HG02798 (cell line): ENCODE measurements around the gene THRB.
"Not testable (repeated sequence)": the region's sequence is repeated elsewhere in the genome, so short reads cannot be mapped to it uniquely, and the experiment has no call there.

Experiments used
- ATAC-seq: cut with Tn5 transposase; IDR thresholded peaks from one replicate; pipeline ENCODE4 v1.9.1; 2021; ENCODE audit warnings: mild to moderate bottlenecking; ENCODE audit not compliant: unreplicated experiment, poor library complexity

The THRB gene

GRCh38 chr3:24413662-24414061 lies 81.0 kb downstream of the THRB start:
- not testable (repeated sequence) for ATAC-seq

- ATAC-seq: no peak
Observed at GRCh38 chr3:24410860-24411259, 83.8 kb downstream of the THRB start.

- no peak for ATAC-seq
Observed at GRCh38 chr3:24407980-24408680, 86.5 kb downstream of the THRB start.

GRCh38 chr3:24406900-24407299 lies 87.8 kb downstream of the THRB start:
- no peak for ATAC-seq

GRCh38 chr3:24405057-24405456 lies 89.6 kb downstream of the THRB start:
- no peak for ATAC-seq

- ATAC-seq: no peak
Observed at GRCh38 chr3:24401811-24402185, 92.9 kb downstream of the THRB start.

- ATAC-seq: no peak
Observed at GRCh38 chr3:24401090-24401810, 93.4 kb downstream of the THRB start.

- no peak for ATAC-seq
Observed at GRCh38 chr3:24400450-24400849, 94.2 kb downstream of the THRB start.

- ATAC-seq: no peak
Observed at GRCh38 chr3:24400015-24400414, 94.6 kb downstream of the THRB start.

- ATAC-seq: no peak
Observed at GRCh38 chr3:24399614-24400013, 95.0 kb downstream of the THRB start.

GRCh38 chr3:24398712-24399111 lies 95.9 kb downstream of the THRB start:
- ATAC-seq: not testable (repeated sequence)

- no peak for ATAC-seq
Observed at GRCh38 chr3:24396338-24396737, 98.3 kb downstream of the THRB start.

GRCh38 chr3:24394754-24395153 lies 99.9 kb downstream of the THRB start:
- no peak for ATAC-seq

GRCh38 chr3:24393316-24393715 lies 101.3 kb downstream of the THRB start:
- ATAC-seq: no peak

GRCh38 chr3:24390169-24391130 lies 104.2 kb downstream of the THRB start:
- no peak for ATAC-seq

GRCh38 chr3:24389108-24390090 lies 105.3 kb downstream of the THRB start:
- ATAC-seq: no peak

GRCh38 chr3:24388611-24389010 lies 106.0 kb downstream of the THRB start:
- ATAC-seq: no peak

GRCh38 chr3:24388159-24388558 lies 106.5 kb downstream of the THRB start:
- no peak for ATAC-seq

GRCh38 chr3:24387493-24387892 lies 107.2 kb downstream of the THRB start:
- no peak for ATAC-seq

GRCh38 chr3:24387000-24387399 lies 107.7 kb downstream of the THRB start:
- no peak for ATAC-seq
